ENCODE data around the gene EFCAB6. TPM values are rescaled to one million over a fixed set of nuclear protein-coding genes. Genes with fewer than 3 reads are reported as not detected.

The EFCAB6 gene
- total and polyA plus RNA-seq, 2 of the 4 experiments (the other 2 are of a cell fraction): 0.44 to 1.1 TPM

GRCh38 chr22:43837666-43838065 is 25.6 kb upstream of the EFCAB6 start:
- Histone ChIP-seq H3K9me3 (ENCODE audit: control insufficient read depth, insufficient read depth, low read length) (no peaks in the 10 kb centered on the region), H2AFZ (replicated peaks; ENCODE audit: low read length, poor library complexity) (no peak overlapping the region), H2BK5ac (ENCODE audit: low read depth, low read length, poor library complexity, severe bottlenecking) (no peak overlapping the region), H4K20me1 (ENCODE audit: insufficient read depth, low read length) (no peaks in the 10 kb centered on the region), H3K56ac (ENCODE audit: extremely low read depth, insufficient read depth, low read length) (no peak overlapping the region), H3K27me3 (ENCODE audit: control insufficient read depth, insufficient read depth, low read length) (no peaks in the 10 kb centered on the region; the same call in 1 of the 2 replicates), H3K36me3 (ENCODE audit: control insufficient read depth, insufficient read depth, low read length) (peaks cover 9% of the 10 kb centered on the region; the same call in 1 of the 2 replicates), H2BK15ac (ENCODE audit: low read depth, low read length) (no peak overlapping the region), H3K18ac (ENCODE audit: low read depth, low read length) (no peak overlapping the region), H2BK20ac (ENCODE audit: low read depth, low read length) (no peak overlapping the region), H3K23ac (ENCODE audit: low read depth, low read length) (no peak overlapping the region), H2AK5ac (ENCODE audit: low read depth, low read length) (no peak overlapping the region), H3K9ac (ENCODE audit: low read depth, low read length) (no peak overlapping the region), H3K9me1 (ENCODE audit: insufficient read depth, low read length) (no peaks in the 10 kb centered on the region), H3K4ac (ENCODE audit: low read depth, low read length) (no peak overlapping the region), H3K79me1 (ENCODE audit: low read depth in 1 of 2, low read length in 2 of 2) (no peaks in the 10 kb centered on the region), H4K5ac (ENCODE audit: low read depth, low read length) (no peak overlapping the region), H2BK120ac (ENCODE audit: low read depth, low read length) (no peak overlapping the region), H3K14ac (replicated peaks; ENCODE audit: low read depth, low read length) (no peak overlapping the region), H2AK9ac (replicated peaks; ENCODE audit: low read depth, low read length, poor library complexity) (no peak overlapping the region), H3K4me3 (ENCODE audit: insufficient read depth, low read depth, low read length) (no peak overlapping the region), H3K4me2 (ENCODE audit: low read depth, low read length) (no peak overlapping the region), H3K4me1 (ENCODE audit: control insufficient read depth, insufficient read depth, low read length) (no peaks in the 10 kb centered on the region), H4K8ac (ENCODE audit: low read depth in 2 of 2, low read length in 2 of 2) (no peak overlapping the region), H3K27ac (ENCODE audit: insufficient read depth, low read length) (no peak overlapping the region), H4K91ac (ENCODE audit: insufficient read depth, low read depth, low read length) (no peak overlapping the region)
- in situ Hi-C loops (cut with MboI; ENCODE audit: low sequenced_read_pairs): no loop called here
- BruUV-seq (replicated peaks): no TSS peak
- intact Hi-C loops (cut with micrococcal nuclease): no loop called here
- ChIA-PET CTCF (no interaction called here), POLR2A (ENCODE audit: unreplicated experiment) (no interaction called here)
- WGBS, 2 experiments (ENCODE audit: extremely low coverage in 2 of 2, insufficient read length in 1 of 2): 100% methylated on average over 3 of the region's 9 CpGs; no CpG with 5 or more reads in 1 of the 2 experiments
- ATAC-seq (ENCODE audit: low read depth) (no peak), DNase-seq (no peak)
- no peak for TF ChIP-seq USF2 (IDR thresholded peaks at IDR 0.05; ENCODE audit: low read depth, low read length)
- no peak for TF ChIP-seq ELK1 (IDR thresholded peaks at IDR 0.05; ENCODE audit: borderline replicate concordance, low read depth, low read length)
- no peak for TF ChIP-seq MAFK (IDR thresholded peaks at IDR 0.05; ENCODE audit: low read depth, low read length)
- TF ChIP-seq MAZ (IDR thresholded peaks at IDR 0.05; ENCODE audit: borderline replicate concordance, low read depth, low read length): no peak
- TF ChIP-seq FOS (IDR thresholded peaks at IDR 0.05; ENCODE audit: low read depth, low read length): no peak
- TF ChIP-seq MXI1 (IDR thresholded peaks at IDR 0.05; ENCODE audit: borderline replicate concordance, low read depth, low read length): no peak
- TF ChIP-seq POLR2A (IDR thresholded peaks at IDR 0.05; ENCODE audit: low read depth, low read length): no peak
- no peak for TF ChIP-seq RFX5 (IDR thresholded peaks at IDR 0.05; ENCODE audit: low read depth, low read length)
- no peak for TF ChIP-seq RCOR1 (IDR thresholded peaks at IDR 0.05; ENCODE audit: insufficient replicate concordance, low read length)
- no peak for TF ChIP-seq CTCF (conservative IDR thresholded peaks at IDR 0.05; ENCODE audit: low read depth, low read length)
- no peak for TF ChIP-seq BHLHE40 (IDR thresholded peaks at IDR 0.05; ENCODE audit: low read depth, low read length)
- no peak for TF ChIP-seq CHD1 (IDR thresholded peaks at IDR 0.05; ENCODE audit: low read depth, low read length)
- TF ChIP-seq CEBPB (IDR thresholded peaks at IDR 0.05; ENCODE audit: low read depth, low read length): no peak
- dilution Hi-C loops (cut with HindIII; ENCODE audit: low sequenced_read_pairs, unreplicated experiment): no loop called here
